Testis (tissue), 3 donors: ENCODE measurements around the gene TM7SF3. TPM values are rescaled to one million over a fixed set of nuclear protein-coding genes. Genes with fewer than 3 reads are reported as not detected.

Experiments used
- DNase-seq: peaks from one replicate; pipeline ENCODE4 v3.0.0-alpha.2; 2019
- H3K27ac ChIP-seq, 2 donors: fragments of 200-600 bp; sonication (generic); one replicate each; pipeline ENCODE4 v1.5.1; 2019
- H3K27me3 ChIP-seq: fragments of 200-600 bp; sonication (generic); one replicate; pipeline ENCODE4 v1.5.1; 2019
- H3K36me3 ChIP-seq: fragments of 200-600 bp; sonication (generic); one replicate; pipeline ENCODE4 v1.5.1; 2017; ENCODE audit warnings: low read depth; ENCODE audit errors: missing control alignments
- H3K4me1 ChIP-seq: fragments of 200-600 bp; sonication (generic); one replicate; pipeline ENCODE4 v1.5.1; 2019
- H3K4me3 ChIP-seq, 2 donors: fragments of 200-600 bp; sonication (generic); one replicate each; pipeline ENCODE4 v1.5.1; 2017 to 2019
- H3K9me3 ChIP-seq: fragments of 200-600 bp; sonication (generic); one replicate; pipeline ENCODE4 v1.5.1; 2017
- POLR2A ChIP-seq: fragments of 450-650 bp; IDR thresholded peaks from one replicate; pipeline ENCODE4 v1.6.1; 2017; ENCODE audit warnings: antibody characterized with exemption, mild to moderate bottlenecking, moderate library complexity
- WGBS, 2 donors: methylation state at CpG; one replicate each; pipeline ENCODE4 v1.1.5; 2018; 5-methylcytosine and 5-hydroxymethylcytosine counted together
- intact Hi-C: fragments of 100-400 bp; cut with DNase I; formaldehyde crosslinking; loops from one replicate; pipeline ENCODE4 v1.15.1; 2023; ENCODE audit warnings: low total_unique reads
- polyA plus RNA-seq: library from polyadenylated mRNA; stranded (reverse); fragments of 350-450 nt; fragmentation: Illumina TruSeq; extraction: RNeasy Lipid Tissue Mini Kit (QIAGEN cat#74804); gene quantifications from one replicate; pipeline ENCODE4 v1.2.3, GENCODE V29; 2014; ENCODE audit warnings: low read depth, low replicate concordance; ENCODE audit not compliant: insufficient read depth
- total RNA-seq, 2 donors: library from RNA; depleted of rRNA; stranded (reverse); fragments of >200 nt; gene quantifications; one replicate each; pipeline ENCODE4 v1.2.3, GENCODE V29; 2016
- TF ChIP-seq, protein P1 (sequence below), 3 experiments: fragments of 450-650 bp in 2 of 3; fragments of 200-600 bp in 1 of 3; sonication (generic) in 1 of 3; IDR thresholded peaks; one replicate each; pipeline ENCODE4 v1.5.1; 2016 to 2019; ENCODE audit warnings: antibody characterized with exemption in 3 of 3, mild to moderate bottlenecking in 2 of 3, moderate library complexity in 1 of 3

The TM7SF3 gene
- total and polyA plus RNA-seq, 3 donors from 2014 or later: 64.4 to 73.1 (median 69.6) TPM

DNA sequence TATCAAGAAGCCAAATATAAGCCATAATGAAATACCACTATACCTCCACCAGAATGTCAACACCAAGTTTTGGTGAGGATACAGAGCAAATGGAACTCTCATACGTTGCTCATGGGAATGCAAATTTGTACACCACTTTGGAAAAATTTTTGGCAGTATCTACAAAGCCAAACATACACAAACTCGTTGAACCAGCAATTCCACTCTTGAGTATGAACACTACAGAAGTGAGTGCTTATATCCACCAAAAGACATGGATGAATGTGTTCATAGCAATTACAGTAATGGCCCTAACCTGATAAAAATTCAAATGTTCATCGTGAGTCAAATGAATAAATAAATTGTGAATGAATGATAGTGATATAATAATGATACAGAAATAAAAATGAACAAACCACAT, 43.4 kb upstream of the TM7SF3 start:
- H3K27ac ChIP-seq: no peak overlapping the region
- intact Hi-C loops: no loop called here
- no peaks in the 10 kb centered on the region for H3K4me1 ChIP-seq
- DNase-seq: no peak
- no peaks in the 10 kb centered on the region for H3K27me3 ChIP-seq
- no peaks in the 10 kb centered on the region for H3K9me3 ChIP-seq
- no peak for TF ChIP-seq POLR2A
- TF ChIP-seq, protein P1, sequence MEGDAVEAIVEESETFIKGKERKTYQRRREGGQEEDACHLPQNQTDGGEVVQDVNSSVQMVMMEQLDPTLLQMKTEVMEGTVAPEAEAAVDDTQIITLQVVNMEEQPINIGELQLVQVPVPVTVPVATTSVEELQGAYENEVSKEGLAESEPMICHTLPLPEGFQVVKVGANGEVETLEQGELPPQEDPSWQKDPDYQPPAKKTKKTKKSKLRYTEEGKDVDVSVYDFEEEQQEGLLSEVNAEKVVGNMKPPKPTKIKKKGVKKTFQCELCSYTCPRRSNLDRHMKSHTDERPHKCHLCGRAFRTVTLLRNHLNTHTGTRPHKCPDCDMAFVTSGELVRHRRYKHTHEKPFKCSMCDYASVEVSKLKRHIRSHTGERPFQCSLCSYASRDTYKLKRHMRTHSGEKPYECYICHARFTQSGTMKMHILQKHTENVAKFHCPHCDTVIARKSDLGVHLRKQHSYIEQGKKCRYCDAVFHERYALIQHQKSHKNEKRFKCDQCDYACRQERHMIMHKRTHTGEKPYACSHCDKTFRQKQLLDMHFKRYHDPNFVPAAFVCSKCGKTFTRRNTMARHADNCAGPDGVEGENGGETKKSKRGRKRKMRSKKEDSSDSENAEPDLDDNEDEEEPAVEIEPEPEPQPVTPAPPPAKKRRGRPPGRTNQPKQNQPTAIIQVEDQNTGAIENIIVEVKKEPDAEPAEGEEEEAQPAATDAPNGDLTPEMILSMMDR (IDR thresholded peaks at IDR 0.05): no peak
- 63 to 84% methylated on average over 3 of the region's 3 CpGs for WGBS, 2 donors
- H3K4me3 ChIP-seq: no peak overlapping the region
- H3K36me3 ChIP-seq: no peaks in the 10 kb centered on the region

GRCh38 chr12:27055966-27056365, 41.8 kb upstream of the TM7SF3 start:
- Histone ChIP-seq H3K27me3 (no peaks in the 10 kb centered on the region), H3K27ac (no peak overlapping the region), H3K36me3 (no peaks in the 10 kb centered on the region), H3K9me3 (no peaks in the 10 kb centered on the region), H3K4me3 (no peak overlapping the region), H3K4me1 (no peaks in the 10 kb centered on the region)
- TF ChIP-seq, protein P1 (IDR thresholded peaks at IDR 0.05): no peak
- TF ChIP-seq POLR2A: no peak
- no peak for DNase-seq
- intact Hi-C loops: no loop called here
- 88 to 93% methylated on average over 7 of the region's 7 CpGs for WGBS, 2 donors

DNA sequence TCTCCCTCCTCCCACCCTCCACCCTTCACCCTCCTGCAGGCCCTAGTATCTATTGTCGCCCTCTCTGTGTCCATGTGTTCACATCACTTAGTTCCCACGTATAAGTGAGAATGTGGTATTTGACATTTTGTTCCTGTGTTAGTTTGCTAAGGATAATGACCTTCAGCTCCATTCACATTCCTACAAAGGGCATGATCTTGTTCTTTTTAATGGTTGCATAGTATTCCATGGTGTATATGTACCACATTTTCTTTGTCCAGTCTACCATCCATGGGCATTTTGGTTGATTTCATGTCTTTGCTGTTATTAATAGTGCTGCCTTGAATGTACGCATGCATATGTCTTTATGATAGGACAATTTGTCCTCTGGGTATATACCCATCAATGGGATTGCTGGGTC, 38.6 kb upstream of the TM7SF3 start:
- Histone ChIP-seq H3K4me3 (no peak overlapping the region), H3K9me3 (no peaks in the 10 kb centered on the region)
- TF ChIP-seq POLR2A: no peak
- TF ChIP-seq, protein P1 (IDR thresholded peaks at IDR 0.05): no peak

GRCh38 chr12:27052176-27052575, 38.0 kb upstream of the TM7SF3 start:
- Histone ChIP-seq H3K36me3 (no peaks in the 10 kb centered on the region), H3K9me3 (no peaks in the 10 kb centered on the region), H3K27me3 (no peaks in the 10 kb centered on the region), H3K27ac (no peak overlapping the region), H3K4me3 (no peak overlapping the region), H3K4me1 (no peaks in the 10 kb centered on the region)
- no peak for DNase-seq
- 84 to 93% methylated on average over 1 of the region's 1 CpG for WGBS, 2 donors
- intact Hi-C loops: no loop called here
- TF ChIP-seq, protein P1 (IDR thresholded peaks at IDR 0.05): no peak
- TF ChIP-seq POLR2A: no peak

More for the DNA sequence above, 38.6 kb upstream of the TM7SF3 start:
- 96 to 98% methylated on average over 3 of the region's 3 CpGs for WGBS, 2 donors
- DNase-seq: no peak
- no peaks in the 10 kb centered on the region for H3K4me1 ChIP-seq
- no peaks in the 10 kb centered on the region for H3K27me3 ChIP-seq
- H3K36me3 ChIP-seq: no peaks in the 10 kb centered on the region
- no peak overlapping the region for H3K27ac ChIP-seq
- intact Hi-C loops: no loop called here
